NCI-H1694 treated with DMSO at 0.1 percent for 48 hours (cell line): ENCODE measurements around the gene GUCA2B.

Experiments
- DNase-seq: peaks from one replicate; lab custom pipeline; 2025; lab: John Stamatoyannopoulos, UW

Gene GUCA2B

DNA sequence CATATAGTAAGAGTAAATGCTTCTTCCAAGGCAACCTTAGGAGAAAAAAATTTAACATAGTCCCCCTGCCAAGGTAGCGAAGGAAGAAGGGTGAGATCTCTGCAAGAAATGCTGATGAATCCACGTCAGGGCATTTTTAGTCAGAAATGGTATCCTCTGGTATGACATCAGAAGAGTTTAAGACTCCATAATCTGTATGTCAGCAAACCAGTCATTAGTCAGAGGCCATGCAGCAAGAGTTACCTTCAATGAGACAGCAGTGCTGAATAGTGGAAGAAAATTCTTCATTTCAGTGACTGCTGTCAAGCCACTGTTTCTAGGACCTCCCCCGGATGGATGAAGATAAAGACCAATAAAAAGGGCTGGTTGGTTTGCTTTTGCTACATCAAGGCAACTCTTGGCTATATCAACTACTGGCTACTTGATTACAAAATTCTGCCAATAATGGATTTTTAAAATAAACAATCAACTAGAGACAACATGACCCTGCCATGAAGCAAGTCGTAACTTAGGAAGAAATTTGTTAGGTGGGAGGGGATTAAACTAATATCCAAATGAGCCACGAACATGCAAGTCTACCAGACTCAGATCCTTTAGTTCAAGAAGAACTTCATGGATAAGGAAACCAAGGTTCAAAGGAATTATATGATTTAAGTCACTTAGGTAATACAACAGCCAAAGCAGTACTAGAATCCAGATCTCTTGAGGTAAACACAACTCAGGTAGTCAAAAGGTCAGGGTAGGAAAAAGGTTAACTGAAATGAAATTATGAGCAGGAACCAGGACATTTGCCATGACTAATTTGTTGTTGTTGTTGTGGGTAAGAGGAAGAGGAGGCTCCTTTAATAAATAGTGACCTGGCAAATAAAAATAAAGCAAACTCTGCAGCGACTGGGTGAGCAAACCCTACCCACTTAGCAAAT lies 37.0 kb downstream of the GUCA2B start:
- DNase-seq = no peak

- no peak for DNase-seq
Measured at GRCh38 chr1:42191319-42191718, 38.1 kb downstream of the GUCA2B start.

DNA sequence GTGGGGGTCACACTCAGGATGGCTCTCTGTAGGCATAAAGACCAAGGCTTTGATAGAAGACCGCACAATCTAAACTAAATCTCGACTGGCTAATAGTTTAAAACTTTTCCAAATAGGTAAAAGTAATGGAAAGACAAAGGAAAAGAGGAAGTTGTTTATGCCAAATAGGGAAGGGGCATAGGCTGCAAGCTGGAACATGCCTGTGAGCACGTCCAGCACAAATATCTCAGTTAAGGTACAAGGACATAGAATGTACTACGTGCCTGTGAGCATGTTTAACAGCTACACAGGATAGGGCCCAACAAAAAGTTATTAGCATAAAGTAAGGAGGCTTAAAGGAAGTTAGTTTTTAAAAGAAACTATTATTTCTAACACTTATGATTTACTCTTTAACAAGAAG lies 38.9 kb downstream of the GUCA2B start:
- DNase-seq = no peak

DNA sequence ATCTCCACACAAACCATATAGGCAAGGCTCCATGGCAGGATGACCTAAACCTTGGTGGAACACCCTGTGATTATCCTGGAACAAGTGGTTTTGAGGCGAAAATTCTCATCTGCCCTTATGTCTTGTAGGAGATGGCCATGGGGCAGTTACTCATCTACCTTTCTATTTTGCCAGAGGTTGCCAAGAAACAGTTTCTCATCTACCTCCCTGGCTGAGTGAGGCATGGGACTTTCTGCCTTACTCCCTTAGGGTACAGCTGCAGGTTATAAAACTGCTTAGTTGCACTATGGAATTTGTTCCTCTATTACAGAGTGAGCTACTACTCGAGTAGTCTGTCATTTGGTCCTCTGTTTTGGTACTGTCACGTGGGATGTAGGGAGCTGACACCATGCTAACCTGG lies 42.6 kb downstream of the GUCA2B start:
- no peak for DNase-seq

DNA sequence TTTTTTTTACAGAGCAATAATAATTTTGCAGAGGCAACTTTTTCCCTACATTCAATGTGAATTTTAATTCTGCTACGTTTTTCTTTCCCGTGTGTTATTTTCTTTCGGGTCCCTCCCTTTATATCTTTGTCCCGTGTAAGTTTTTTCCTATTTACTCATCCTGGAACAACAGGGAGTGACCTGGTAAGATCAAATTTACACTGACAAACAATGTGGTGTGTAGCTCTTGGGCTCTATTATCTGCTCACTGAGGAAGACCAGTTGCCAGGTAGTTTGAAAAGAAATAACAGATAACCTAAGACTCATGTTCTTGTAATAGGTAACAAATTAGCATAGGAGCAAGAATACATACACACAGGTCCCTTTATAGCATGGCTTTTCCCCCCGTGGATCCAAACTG lies 45.0 kb downstream of the GUCA2B start:
- DNase-seq = no peak

GRCh38 chr1:42201986-42202385 lies 48.8 kb downstream of the GUCA2B start:
- no peak for DNase-seq
